IPS DF 19.7 (cell line): Measurements from ENCODE around the gene PATJ.
"Not testable (repeated sequence)": the region's sequence is repeated elsewhere in the genome, so short reads cannot be mapped to it uniquely, and the experiment has no call there.

Experiments used
- DNase-seq: peaks from one replicate; pipeline ENCODE4 v3.0.0-alpha.2; 2013; ENCODE audit warnings: low read depth, low spot score

Gene PATJ

DNA sequence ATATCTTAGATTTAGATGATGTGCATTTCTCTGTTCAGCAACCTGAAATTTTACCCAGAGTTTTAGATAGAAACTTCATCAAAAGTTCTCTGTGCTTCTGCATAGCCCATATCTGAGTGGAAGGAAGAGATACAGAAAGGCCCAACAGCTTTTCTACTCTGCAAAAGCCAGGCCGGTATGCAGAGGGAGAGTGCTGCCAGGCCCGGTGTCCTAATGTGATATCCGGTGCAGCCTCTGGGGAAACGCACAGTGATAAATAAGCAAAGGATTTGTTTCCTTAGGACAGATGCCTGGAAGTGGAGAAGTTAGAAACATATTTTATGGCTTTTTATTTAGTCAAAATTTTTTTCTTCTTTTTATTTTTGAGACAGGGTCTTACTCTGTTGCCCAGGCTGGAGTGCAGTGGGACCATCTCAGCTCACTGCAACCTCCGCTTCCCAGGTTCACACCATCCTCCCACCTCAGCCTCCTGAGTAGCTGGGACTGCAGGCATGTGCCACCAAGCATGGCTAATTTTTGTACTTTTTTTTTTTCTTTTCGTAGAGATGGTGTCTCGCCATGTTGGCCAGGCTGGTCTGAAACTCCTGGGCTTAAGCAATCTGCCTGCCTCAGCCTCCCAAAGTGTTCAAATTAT is 145.8 kb downstream of the PATJ start:
- DNase-seq, result no peak

GRCh38 chr1:61888808-61889207 is 146.5 kb downstream of the PATJ start:
- DNase-seq, result no peak

DNA sequence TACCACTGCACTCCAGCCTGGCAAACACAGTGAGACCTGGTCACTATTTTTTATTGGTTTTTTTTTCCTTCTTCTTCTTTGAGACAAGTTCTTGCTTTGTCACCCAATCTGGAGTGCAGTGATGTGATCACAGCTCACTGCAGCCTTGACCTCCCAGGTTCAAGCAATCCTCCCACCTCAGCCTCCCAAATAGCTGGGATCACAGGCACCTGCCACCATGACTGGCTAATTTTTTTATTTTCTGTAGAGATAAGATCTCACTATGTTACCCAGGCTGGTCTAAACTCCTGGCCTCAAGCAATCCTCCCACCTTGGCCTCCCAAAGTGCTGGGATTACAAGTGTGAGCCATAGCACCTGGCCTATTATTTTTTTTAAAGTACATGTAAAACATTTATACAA is 148.2 kb downstream of the PATJ start:
- DNase-seq, result not testable (repeated sequence)

GRCh38 chr1:61892977-61893376 is 150.7 kb downstream of the PATJ start:
- DNase-seq, result no peak

DNA sequence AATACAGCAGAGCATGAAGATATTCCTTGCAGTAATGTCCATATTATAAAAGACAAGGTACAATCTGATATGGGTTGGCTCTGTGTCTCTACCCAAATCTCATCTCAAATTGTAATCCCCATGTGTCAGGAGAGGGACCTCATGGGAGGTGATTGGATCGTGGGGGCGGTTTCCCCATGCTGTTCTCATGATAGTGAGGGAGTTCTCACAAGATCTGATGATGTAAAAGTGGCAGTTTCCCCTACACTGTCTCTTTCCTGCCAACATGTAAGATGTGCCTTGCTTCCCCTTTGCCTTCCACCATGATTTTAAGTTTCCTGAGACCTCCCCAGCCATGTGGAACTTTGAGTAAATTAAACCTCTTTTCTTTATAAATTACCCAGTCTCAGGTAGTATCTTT is 152.0 kb downstream of the PATJ start:
- not testable (repeated sequence) for DNase-seq

- no peak for DNase-seq
Measured at GRCh38 chr1:61895175-61895574, 152.9 kb downstream of the PATJ start.

- DNase-seq, result no peak
Measured at GRCh38 chr1:61898658-61899057, 156.4 kb downstream of the PATJ start.

- DNase-seq, result no peak
Measured at GRCh38 chr1:61904354-61904753, 162.1 kb downstream of the PATJ start.

DNA sequence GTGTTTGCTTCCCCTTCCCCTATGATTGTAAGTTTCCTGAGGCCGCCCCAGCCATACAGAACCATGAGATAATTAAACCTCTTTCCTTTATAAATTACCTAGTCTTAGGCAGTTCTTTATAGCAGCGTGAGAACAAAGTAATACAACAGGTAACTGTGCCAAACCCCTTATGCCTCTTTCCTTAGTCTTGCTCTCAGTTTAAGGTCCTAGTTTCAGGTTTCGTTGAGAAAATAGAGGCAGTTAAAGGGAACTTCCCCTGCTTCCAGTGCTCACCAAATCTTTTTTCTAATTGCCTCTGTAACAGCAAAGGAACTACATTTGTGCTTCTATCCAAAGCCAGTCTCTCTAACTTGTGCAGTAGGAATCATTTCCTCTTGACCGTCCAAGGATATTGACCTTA is 164.8 kb downstream of the PATJ start:
- no peak for DNase-seq

DNA sequence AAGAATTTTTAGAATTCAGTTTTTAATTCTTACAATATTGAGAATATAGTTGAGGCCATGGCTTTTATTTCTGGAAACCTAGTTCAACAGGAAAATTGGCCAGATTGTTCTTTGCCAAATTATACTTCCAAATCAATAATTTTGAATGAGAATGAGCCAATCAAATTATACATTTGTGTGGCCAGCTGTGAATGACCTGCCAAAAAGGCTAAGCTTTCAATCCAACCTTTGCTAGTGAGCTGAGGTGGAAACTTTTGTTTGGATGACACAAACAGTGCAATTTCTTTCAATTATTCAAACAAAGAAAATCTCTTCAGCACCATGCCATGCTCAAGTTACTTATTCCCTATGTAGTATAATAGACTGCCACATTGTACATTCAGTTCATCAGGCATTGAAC is 167.8 kb downstream of the PATJ start:
- no peak for DNase-seq

DNA sequence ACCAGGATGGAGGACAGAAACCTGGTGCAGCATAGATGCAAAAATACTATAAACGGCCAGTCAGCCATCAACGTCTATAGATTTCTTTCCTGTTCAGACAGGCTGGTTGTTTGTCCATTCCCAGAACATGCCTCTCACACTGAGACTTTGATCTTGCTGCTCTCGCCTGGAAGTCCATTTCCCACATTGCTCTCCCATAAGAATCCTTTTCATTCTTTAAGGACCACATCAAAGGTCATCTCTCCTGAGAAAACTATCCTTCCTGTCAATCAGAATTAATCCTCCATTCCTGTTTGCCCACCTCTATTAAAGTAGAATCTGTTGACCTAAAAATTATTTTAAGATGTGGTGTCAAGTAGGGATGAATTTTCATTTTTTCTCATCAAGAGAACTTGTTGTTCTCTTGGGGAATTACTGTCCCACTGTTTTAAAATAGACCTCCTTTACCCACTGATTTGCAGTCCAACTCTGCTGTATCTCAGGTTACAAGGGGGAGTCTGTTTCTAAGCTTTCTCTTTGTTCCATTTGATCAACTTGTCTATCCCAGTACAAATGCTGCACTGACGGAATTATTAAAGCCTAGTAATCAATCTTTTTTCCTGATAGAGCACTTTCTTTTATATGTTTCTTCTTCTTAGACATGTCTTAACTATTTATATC is 172.7 kb downstream of the PATJ start:
- DNase-seq, result no peak

- no peak for DNase-seq
Measured at GRCh38 chr1:61921435-61921834, 179.2 kb downstream of the PATJ start.

DNA sequence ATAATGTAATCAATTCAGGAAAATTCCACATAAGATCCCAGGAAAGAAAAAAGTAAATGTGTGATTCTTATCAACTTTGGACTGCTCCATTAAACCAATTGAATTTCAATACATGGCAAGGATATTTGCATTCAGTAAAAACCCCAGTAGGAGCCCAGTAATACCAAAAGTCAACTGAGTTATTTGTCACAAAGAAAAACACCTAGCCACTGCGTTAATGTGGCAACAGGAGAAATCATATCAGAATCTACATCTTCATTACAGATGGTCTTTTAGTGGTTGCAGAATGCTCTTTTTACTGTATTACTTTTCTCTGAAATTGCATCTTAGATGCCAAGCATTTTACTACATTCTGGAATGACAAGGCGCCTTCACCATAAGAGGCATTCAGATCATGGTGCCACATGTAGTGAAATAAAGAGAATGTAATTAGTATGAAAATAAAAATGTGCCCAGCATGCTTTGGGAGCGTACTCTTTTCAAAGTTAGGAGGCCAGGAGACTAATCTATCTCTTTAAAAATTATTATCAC is 180.7 kb downstream of the PATJ start:
- DNase-seq, result no peak

DNA sequence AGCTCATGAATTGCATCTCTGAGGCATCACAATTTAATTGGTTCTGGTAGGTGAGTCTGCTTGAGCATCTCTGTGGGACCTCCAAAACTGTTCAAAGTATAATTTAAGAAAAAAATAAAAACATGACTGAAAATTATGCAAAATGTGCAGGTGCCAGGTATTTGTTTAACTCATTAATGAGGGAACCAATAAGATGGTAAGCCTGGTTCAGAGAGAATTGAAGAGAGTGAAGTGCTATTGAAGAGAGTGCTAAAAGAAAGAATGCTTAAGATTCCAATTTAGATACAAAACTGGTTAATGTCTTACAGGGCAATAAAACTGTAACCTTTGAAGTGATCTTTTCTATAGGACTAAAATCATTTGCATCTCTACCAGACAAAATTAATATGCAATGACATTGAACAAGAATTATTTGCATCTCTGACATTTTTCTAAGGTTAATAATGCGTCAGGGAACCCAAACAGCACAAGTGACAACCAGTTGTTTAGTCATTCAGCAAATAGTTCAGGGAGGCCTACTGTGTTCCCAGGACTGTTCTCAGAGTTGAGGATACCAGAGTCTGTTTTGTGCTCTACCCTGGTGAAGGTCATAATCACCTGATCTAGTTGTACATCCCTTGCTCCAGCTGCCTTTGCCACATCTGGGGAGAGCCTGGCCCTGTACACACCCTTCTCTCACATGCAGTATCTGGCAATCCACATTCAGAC is 183.5 kb downstream of the PATJ start:
- DNase-seq, result no peak

- DNase-seq, result no peak
Measured at GRCh38 chr1:61926597-61926996, 184.3 kb downstream of the PATJ start.

DNA sequence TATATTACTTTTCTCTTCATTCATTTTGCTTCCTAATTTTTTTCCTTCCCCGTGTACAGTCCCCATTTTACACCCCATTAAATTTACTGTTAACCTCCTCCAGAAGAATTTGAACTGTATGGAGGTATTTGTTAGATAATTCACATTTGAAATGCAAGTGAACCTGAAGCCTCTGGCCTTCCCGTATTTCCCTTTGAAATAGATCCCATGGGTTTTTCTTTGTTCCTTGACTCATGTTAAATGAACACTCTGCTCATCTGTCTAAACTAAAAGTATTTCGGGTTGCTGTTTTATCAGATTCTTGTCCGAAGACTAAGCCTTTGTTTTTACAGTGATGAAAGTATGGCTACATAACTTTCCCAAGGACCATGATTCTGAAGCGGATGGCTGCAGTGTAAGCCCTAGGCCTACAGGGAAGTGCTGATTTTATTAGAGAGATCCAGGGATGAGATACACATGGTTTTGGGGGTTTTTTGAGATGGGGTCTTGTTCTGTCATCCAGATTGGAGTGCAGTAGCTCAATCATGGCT is 187.9 kb downstream of the PATJ start:
- DNase-seq, result no peak

- DNase-seq, result no peak
Measured at GRCh38 chr1:61931587-61932279, 189.5 kb downstream of the PATJ start.

GRCh38 chr1:61935516-61935915 is 193.2 kb downstream of the PATJ start:
- no peak for DNase-seq

GRCh38 chr1:61936839-61937238 is 194.6 kb downstream of the PATJ start:
- DNase-seq, result no peak

GRCh38 chr1:61941794-61942193 is 199.5 kb downstream of the PATJ start:
- no peak for DNase-seq

GRCh38 chr1:61942856-61943255 is 200.6 kb downstream of the PATJ start:
- DNase-seq, result no peak

GRCh38 chr1:61948685-61949084 is 206.4 kb downstream of the PATJ start:
- DNase-seq, result not testable (repeated sequence)
